ENCODE data around the gene GPAM.

- TF ChIP-seq JUND (IDR thresholded peaks at IDR 0.05) (no peak), GABPA (IDR thresholded peaks at IDR 0.05 in 1 of 2, conservative IDR thresholded peaks at IDR 0.05 in 1 of 2) (no peak)
Measured at GRCh38 chr10:112185959-112186358, 2.4 kb upstream of the GPAM start.

Measured in liver (tissue), 2 donors.